ENCODE results near the gene GPS1. TPM values are rescaled to one million over a fixed set of nuclear protein-coding genes. Genes with fewer than 3 reads are reported as not detected.

Gene GPS1
- total RNA-seq, 6 donors from 2014 or later: 55.2 to 147 (median 108) TPM

GRCh38 chr17:82009413-82009812, 42.3 kb upstream of the GPS1 start:
- H3K4me1 ChIP-seq: peaks cover 0 to 26% (median 14%) of the 10 kb centered on the region in 4 donors
- peaks cover 0 to 15% (median 5%) of the 10 kb centered on the region in 4 donors for H3K36me3 ChIP-seq
- TF ChIP-seq POLR2AphosphoS5 (IDR thresholded peaks at IDR 0.05) (no peak), POLR2A (IDR thresholded peaks at IDR 0.05) (no peak), EP300 (IDR thresholded peaks at IDR 0.05) (no peak)
- ATAC-seq (ENCODE audit: low FRiP score in 2 of 2) (no peak), DNase-seq (peak in 1 of 2 donors; percentile 37)
- H3K27ac ChIP-seq: no peak overlapping the region
- no peaks in the 10 kb centered on the region for H3K9me3 ChIP-seq
- WGBS, 2 donors: 65 to 83% methylated on average over 12 to 15 of the region's 15 CpGs
- H3K4me3 ChIP-seq: no peak overlapping the region
- no peaks in the 10 kb centered on the region for H3K27me3 ChIP-seq

DNA sequence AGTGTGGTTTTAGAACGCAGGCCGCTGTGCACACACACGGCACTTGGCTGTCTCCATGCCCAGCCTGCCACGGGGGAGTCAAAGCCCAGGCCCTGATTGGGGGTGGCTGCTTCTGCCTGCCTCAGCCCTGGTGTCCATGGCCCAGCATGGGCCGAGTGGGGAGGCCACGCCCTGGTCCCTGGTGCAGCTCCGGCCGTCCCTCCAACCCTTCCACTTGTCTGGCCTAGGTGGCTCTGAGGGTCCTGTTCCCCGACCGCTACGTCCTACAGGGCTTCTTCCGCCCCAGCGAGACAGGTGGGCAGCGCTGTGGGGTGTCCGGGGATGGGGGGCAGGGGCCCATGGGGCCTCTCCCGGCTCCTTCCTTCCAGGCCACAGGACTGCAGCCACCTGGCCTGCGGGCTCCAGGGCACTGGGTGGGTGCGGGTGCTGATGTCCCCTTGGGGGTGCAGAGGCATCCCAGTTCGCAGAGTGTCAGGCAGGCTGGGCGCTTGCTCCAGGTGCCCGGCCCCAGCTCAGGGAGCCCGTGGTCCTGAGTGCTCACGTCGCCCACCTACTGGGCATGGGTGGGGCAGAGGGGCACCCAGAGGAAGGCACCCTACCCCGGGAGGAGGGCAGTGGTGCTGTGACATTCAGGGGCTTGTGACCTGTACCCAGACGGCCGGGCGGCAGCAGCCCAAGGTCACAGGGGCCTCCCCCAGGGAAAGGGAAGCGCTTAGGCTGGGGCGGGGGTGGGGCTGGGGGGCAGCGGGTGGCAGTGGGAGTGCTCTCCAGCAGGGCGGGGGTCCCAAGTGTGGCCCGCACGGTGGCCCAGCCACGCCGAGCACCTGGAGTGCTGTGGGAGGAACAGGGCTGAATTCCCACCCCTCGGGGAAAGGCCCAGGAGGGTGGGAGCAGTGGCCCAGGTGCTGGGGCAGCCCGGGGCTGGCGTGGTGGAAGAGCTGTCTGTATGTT, 40.8 kb upstream of the GPS1 start:
- peak in 1 of 2 donors; percentile 70 for DNase-seq
- Histone ChIP-seq H3K4me3 (no peak overlapping the region), H3K4me1 (peaks cover 0 to 32% (median 19%) of the 10 kb centered on the region in 4 donors), H3K27me3 (no peaks in the 10 kb centered on the region), H3K9me3 (no peaks in the 10 kb centered on the region), H3K36me3 (peaks cover 0 to 15% (median 5%) of the 10 kb centered on the region in 4 donors), H3K27ac (no peak overlapping the region)
- ATAC-seq (ENCODE audit: low FRiP score in 2 of 2): no peak
- WGBS, 2 donors: 93 to 97% methylated on average over 13 to 23 of the region's 39 CpGs
- TF ChIP-seq, protein P1, sequence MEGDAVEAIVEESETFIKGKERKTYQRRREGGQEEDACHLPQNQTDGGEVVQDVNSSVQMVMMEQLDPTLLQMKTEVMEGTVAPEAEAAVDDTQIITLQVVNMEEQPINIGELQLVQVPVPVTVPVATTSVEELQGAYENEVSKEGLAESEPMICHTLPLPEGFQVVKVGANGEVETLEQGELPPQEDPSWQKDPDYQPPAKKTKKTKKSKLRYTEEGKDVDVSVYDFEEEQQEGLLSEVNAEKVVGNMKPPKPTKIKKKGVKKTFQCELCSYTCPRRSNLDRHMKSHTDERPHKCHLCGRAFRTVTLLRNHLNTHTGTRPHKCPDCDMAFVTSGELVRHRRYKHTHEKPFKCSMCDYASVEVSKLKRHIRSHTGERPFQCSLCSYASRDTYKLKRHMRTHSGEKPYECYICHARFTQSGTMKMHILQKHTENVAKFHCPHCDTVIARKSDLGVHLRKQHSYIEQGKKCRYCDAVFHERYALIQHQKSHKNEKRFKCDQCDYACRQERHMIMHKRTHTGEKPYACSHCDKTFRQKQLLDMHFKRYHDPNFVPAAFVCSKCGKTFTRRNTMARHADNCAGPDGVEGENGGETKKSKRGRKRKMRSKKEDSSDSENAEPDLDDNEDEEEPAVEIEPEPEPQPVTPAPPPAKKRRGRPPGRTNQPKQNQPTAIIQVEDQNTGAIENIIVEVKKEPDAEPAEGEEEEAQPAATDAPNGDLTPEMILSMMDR (IDR thresholded peaks at IDR 0.05): no peak
- TF ChIP-seq POLR2AphosphoS5 (IDR thresholded peaks at IDR 0.05) (no peak), POLR2A (IDR thresholded peaks at IDR 0.05) (no peak), EP300 (IDR thresholded peaks at IDR 0.05) (no peak)

- DNase-seq: peak in 1 of 2 donors; percentile 73
- Histone ChIP-seq H3K36me3 (peaks cover 0 to 15% (median 5%) of the 10 kb centered on the region in 4 donors), H3K4me1 (peaks cover 0 to 33% (median 19%) of the 10 kb centered on the region in 4 donors), H3K9me3 (no peaks in the 10 kb centered on the region), H3K27ac (peak overlapping the region; percentile 76 to 91 (median 80)), H3K4me3 (no peak overlapping the region), H3K27me3 (no peaks in the 10 kb centered on the region)
- no peak for ATAC-seq (ENCODE audit: low FRiP score in 2 of 2)
- 87 to 95% methylated on average over 3 to 19 of the region's 19 CpGs for WGBS, 2 donors
- TF ChIP-seq POLR2A (IDR thresholded peaks at IDR 0.05): no peak
Observed at GRCh38 chr17:82011617-82012187, 40.0 kb upstream of the GPS1 start.

DNA sequence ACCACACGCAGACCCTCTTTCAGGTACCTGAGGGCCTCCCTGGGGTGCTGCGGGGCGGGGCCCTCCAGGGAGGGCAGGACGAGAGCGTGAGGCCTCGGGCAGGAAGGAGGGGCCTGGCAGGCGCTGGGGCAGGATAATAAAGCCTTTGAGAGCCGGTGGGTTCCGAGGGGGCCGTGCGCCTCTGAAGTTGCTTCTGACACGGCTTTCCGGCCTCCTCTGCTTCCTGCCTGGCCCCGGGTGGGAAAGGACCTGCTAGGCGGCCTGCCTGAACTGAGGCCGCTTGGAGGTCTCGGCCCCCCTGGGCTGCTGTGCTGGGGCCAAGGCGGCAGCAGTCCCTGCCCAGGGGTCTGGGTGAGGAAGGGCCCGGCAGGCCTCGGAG, 39.4 kb upstream of the GPS1 start:
- Histone ChIP-seq H3K36me3 (peaks cover 0 to 17% (median 5%) of the 10 kb centered on the region in 4 donors), H3K27me3 (no peaks in the 10 kb centered on the region), H3K27ac (peak overlapping the region; percentile 76 to 91 (median 80)), H3K9me3 (no peaks in the 10 kb centered on the region), H3K4me1 (peaks cover 0 to 36% (median 20%) of the 10 kb centered on the region in 4 donors), H3K4me3 (no peak overlapping the region)
- no peak for ATAC-seq (ENCODE audit: low FRiP score in 2 of 2)
- 54 to 69% methylated on average over 12 to 20 of the region's 20 CpGs for WGBS, 2 donors
- TF ChIP-seq EP300 (IDR thresholded peaks at IDR 0.05): no peak
- TF ChIP-seq POLR2AphosphoS5 (IDR thresholded peaks at IDR 0.05): no peak
- no peak for TF ChIP-seq POLR2A (IDR thresholded peaks at IDR 0.05)
- TF ChIP-seq, protein P1 (IDR thresholded peaks at IDR 0.05): no peak
- DNase-seq: peak in 1 of 2 donors; percentile 81

DNA sequence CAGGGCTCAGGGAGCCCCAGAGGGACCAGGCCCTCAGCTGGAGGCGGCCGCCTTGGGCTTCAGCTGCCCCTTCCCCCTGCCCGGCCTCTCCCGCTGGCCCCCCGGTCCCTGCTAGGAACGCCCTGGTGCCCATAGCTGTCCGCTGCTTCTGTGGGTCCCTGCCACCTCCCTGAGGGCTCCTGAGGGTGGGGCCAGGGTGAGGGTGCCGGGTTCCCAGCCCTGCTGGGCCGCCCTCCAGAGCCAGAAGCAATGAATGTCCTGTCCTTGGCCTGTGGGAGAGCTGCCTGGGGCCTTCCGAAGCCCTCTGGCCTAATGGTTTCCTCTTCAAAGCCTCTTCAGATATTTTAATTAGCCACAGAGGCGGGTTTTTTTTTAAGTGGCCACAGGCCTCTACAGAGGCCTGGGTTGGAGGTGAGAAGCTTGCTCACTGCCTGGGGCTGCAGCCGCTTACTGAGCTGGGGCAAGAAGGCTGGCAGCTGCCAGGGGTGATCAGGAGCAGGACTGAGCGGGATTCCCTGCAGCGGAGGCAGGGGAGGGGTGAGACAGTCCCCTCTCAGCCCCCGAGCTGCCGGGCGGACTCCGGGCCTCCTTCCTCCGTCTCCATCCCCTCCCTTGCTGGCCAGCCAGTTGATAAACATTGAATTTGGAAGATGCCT, 38.9 kb upstream of the GPS1 start:
- peaks cover 0 to 22% (median 7%) of the 10 kb centered on the region in 4 donors for H3K36me3 ChIP-seq
- H3K4me3 ChIP-seq: peak overlapping the region in 1 of 4 donors; percentile 12
- H3K4me1 ChIP-seq: peaks cover 0 to 40% (median 20%) of the 10 kb centered on the region in 4 donors
- TF ChIP-seq POLR2A (IDR thresholded peaks at IDR 0.05): peak in 2 of 4 donors; percentile 20 to 63
- no peak for TF ChIP-seq EP300 (IDR thresholded peaks at IDR 0.05)
- TF ChIP-seq, protein P1 (IDR thresholded peaks at IDR 0.05): no peak
- TF ChIP-seq POLR2AphosphoS5 (IDR thresholded peaks at IDR 0.05): peak in 1 of 2 donors; percentile 28
- peak; percentile 28 to 65 for ATAC-seq (ENCODE audit: low FRiP score in 2 of 2)
- no peaks in the 10 kb centered on the region for H3K27me3 ChIP-seq
- peak overlapping the region; percentile 76 to 91 (median 80) for H3K27ac ChIP-seq
- WGBS, 2 donors: 52 to 77% methylated on average over 7 to 17 of the region's 19 CpGs
- no peaks in the 10 kb centered on the region for H3K9me3 ChIP-seq
- peak; percentile 70 to 86 for DNase-seq
